K562 (cell line): ENCODE measurements around the gene KIF5A. TPM values are rescaled to one million over a fixed set of nuclear protein-coding genes. Genes with fewer than 3 reads are reported as not detected.

Source experiments
- HEY1 ChIP-seq: fragments of 250-450 bp; sonication (Bioruptor Pico); IDR thresholded peaks from 2 replicates; pipeline ENCODE4 v1.5.0; 2020; ENCODE audit warnings: mild to moderate bottlenecking, moderate library complexity, borderline replicate concordance
- HIVEP1 ChIP-seq: fragments of 250-450 bp; sonication (Bioruptor Pico); IDR thresholded peaks from 2 replicates; pipeline ENCODE4 v1.4.0; 2020; ENCODE audit warnings: mild to moderate bottlenecking
- MCM2 ChIP-seq: fragments of 450-650 bp; IDR thresholded peaks from 2 replicates; pipeline ENCODE4 v1.6.1; 2017; ENCODE audit warnings: low read depth, mild to moderate bottlenecking
- MGA ChIP-seq: fragments of 450-650 bp; IDR thresholded peaks from 2 replicates; pipeline ENCODE4 v1.6.1; 2016; ENCODE audit warnings: mild to moderate bottlenecking, moderate library complexity
- SMAD2 ChIP-seq: fragments of 150-350 bp; IDR thresholded peaks from 2 replicates; pipeline ENCODE4 v1.6.1; 2014; ENCODE audit warnings: low read depth, mild to moderate bottlenecking, low read length
- ZNF197 ChIP-seq: fragments of 200-800 bp; sonication (Bioruptor generic); IDR thresholded peaks from 2 replicates; pipeline ENCODE4 v1.6.1; 2016; ENCODE audit warnings: low read depth, missing genetic modification characterization, missing compliant biosample characterization
- ZNF311 ChIP-seq: fragments of 250-450 bp; sonication (Bioruptor Pico); IDR thresholded peaks from 2 replicates; pipeline ENCODE4 v1.4.0; 2020; ENCODE audit warnings: mild to moderate bottlenecking, moderate library complexity
- ZNF395 ChIP-seq: fragments of 200-800 bp; sonication (Bioruptor generic); IDR thresholded peaks from 2 replicates; pipeline ENCODE4 v1.6.1; 2017; ENCODE audit warnings: missing genetic modification characterization, missing compliant biosample characterization
- ZNF518B ChIP-seq: fragments of 250-450 bp; sonication (Bioruptor Pico); IDR thresholded peaks from 2 replicates; pipeline ENCODE4 v1.5.0; 2021; ENCODE audit warnings: mild to moderate bottlenecking, moderate library complexity
- polyA plus RNA-seq, 8 experiments: library from polyadenylated mRNA; depleted of rRNA in 4 of 8; stranded (reverse) in 5 of 8; unstranded in 3 of 8; fragments of >200 nt; fragmentation: Nextera tagmentation in 2 of 8; fragmentation: Illumina TruSeq in 1 of 8; extraction: Ambion mirVana in 2 of 8; extraction: Trizol in 1 of 8; gene quantifications; 2 replicates each; pipeline versions ENCODE4 v1.2.1 to v1.2.3, GENCODE V29; 2011 to 2014; ENCODE audit warnings: inconsistent platforms in 1 of 8, missing spikeins in 1 of 8
- total RNA-seq, 7 experiments: library from RNA; depleted of rRNA in 6 of 7; stranded (reverse); fragments of >200 nt in 6 of 7; fragmentation: Illumina TruSeq in 2 of 7; extraction: Trizol in 2 of 7; gene quantifications; 2 replicates each; pipeline versions ENCODE4 v1.2.1 to v1.2.3, GENCODE V29; 2011 to 2021; ENCODE audit warnings: low replicate concordance in 1 of 7

The KIF5A gene
- total and polyA plus RNA-seq, 9 of the 15 experiments (the other 6 are each of a cell fraction or from before 2014, with no cell fraction given) = 3.4 to 17.7 (median 8.0) TPM

- TF ChIP-seq MGA = no peak; the same call in 1 of the 2 replicates
- TF ChIP-seq ZNF311 (CRISPR knock-in tag) = no peak
- no peak for TF ChIP-seq ZNF395 (CRISPR knock-in tag)
- TF ChIP-seq ZNF197 = no peak
- TF ChIP-seq SMAD2 = no peak
- TF ChIP-seq MCM2 = no peak
- no peak for TF ChIP-seq HIVEP1 (CRISPR knock-in tag)
- TF ChIP-seq ZNF518B (CRISPR knock-in tag) = 0 out of 2 replicates have a peak, but pooled peaks have one; percentile 27
- 0 out of 2 replicates have a peak, but pooled peaks have one; percentile 84 for TF ChIP-seq HEY1
These were observed 29.6 kb upstream of the KIF5A start, which contains the start of gene DDIT3 (continued) for GRCh38 chr12:57520053-57520818.
